Smooth muscle cell (in vitro differentiated cells): ENCODE results near the gene GLOD5. TPM values are rescaled to one million over a fixed set of nuclear protein-coding genes. Genes with fewer than 3 reads are reported as not detected.

Experiments
- DNase-seq: peaks from one replicate; lab custom pipeline; 2025; ENCODE audit not compliant: unreplicated experiment; lab: John Stamatoyannopoulos, UW
- H2AFZ ChIP-seq: fragments of 200-600 bp; sonication (generic); 2 replicates; pipeline ENCODE4 v1.6.0; 2016; ENCODE audit warnings: antibody characterized with exemption, low read depth, mild to moderate bottlenecking
- H3F3A ChIP-seq: fragments of 200-600 bp; sonication (generic); 2 replicates; pipeline ENCODE4 v1.6.0; 2017; ENCODE audit warnings: antibody characterized with exemption, low read depth
- H3K27ac ChIP-seq: fragments of 200-600 bp; sonication (generic); 2 replicates; pipeline ENCODE4 v1.5.1; 2016; ENCODE audit warnings: low read depth, mild to moderate bottlenecking
- H3K27me3 ChIP-seq: fragments of 200-600 bp; sonication (generic); 2 replicates; pipeline ENCODE4 v1.6.1; 2016; ENCODE audit warnings: low read depth, mild to moderate bottlenecking
- H3K36me3 ChIP-seq: fragments of 200-600 bp; sonication (generic); 2 replicates; pipeline ENCODE4 v1.5.1; 2016; ENCODE audit warnings: low read depth
- H3K4me1 ChIP-seq: fragments of 200-600 bp; sonication (generic); 2 replicates; pipeline ENCODE4 v1.5.1; 2016; ENCODE audit warnings: low read depth
- H3K4me2 ChIP-seq: fragments of 200-600 bp; sonication (generic); 2 replicates; pipeline ENCODE4 v1.6.0; 2016; ENCODE audit warnings: mild to moderate bottlenecking
- H3K4me3 ChIP-seq: fragments of 200-600 bp; sonication (generic); 2 replicates; pipeline ENCODE4 v1.5.1; 2016; ENCODE audit warnings: mild to moderate bottlenecking
- H3K79me2 ChIP-seq: fragments of 200-600 bp; sonication (generic); 2 replicates; pipeline ENCODE4 v1.6.0; 2016; ENCODE audit warnings: low read depth, mild to moderate bottlenecking
- H3K9ac ChIP-seq: fragments of 200-600 bp; sonication (generic); 2 replicates; pipeline ENCODE4 v1.6.0; 2016; ENCODE audit warnings: low read depth
- H3K9me3 ChIP-seq: fragments of 200-600 bp; sonication (generic); replicated peaks from 2 replicates; pipeline ENCODE4 v1.5.1; 2016; ENCODE audit warnings: low read depth
- H4K20me1 ChIP-seq: fragments of 200-600 bp; sonication (generic); 2 replicates; pipeline ENCODE4 v1.6.0; 2016; ENCODE audit warnings: low read depth
- WGBS: methylation state at CpG from one replicate; pipeline ENCODE4 v1.1.7; 2016; ENCODE audit warnings: low lambda C conversion rate; 5-methylcytosine and 5-hydroxymethylcytosine counted together
- polyA plus RNA-seq: library from polyadenylated mRNA; unstranded; fragments of >200 nt; fragmentation: Nextera tagmentation; extraction: Ambion mirVana; gene quantifications from 2 replicates; pipeline ENCODE4 v1.2.1, GENCODE V29; 2016
- total RNA-seq: library from RNA; depleted of rRNA; stranded (reverse); fragments of >200 nt; gene quantifications from 2 replicates; pipeline ENCODE4 v1.2.3, GENCODE V29; 2014
- TF ChIP-seq, protein P1 (sequence below): fragments of 200-600 bp; sonication (generic); IDR thresholded peaks from 2 replicates; pipeline ENCODE4 v1.5.1; 2017; ENCODE audit warnings: borderline replicate concordance, mild to moderate bottlenecking, antibody characterized with exemption; ENCODE audit not compliant: insufficient read depth, poor library complexity, severe bottlenecking

Gene GLOD5
- total and polyA plus RNA-seq, 2 experiments from 2014 or later: not detected

DNA sequence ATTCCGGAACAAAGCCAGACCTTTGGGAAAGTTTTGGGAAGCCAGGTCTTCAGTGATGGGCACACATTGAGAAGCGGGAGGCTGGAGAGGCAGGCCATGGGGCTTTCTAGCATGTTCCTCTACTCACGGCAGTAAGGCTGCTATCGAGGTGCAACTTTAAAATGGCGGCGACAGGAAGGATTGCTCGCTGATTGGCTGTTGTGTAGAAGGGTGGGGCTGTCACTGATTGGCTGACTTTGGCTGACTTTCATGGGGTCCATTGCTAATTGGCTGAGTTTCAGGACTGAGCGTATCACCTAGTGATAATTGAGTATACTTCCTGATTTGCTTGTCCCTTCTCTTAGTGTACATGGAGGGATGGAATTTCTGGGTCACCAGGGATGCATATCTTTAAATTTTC, 19.7 kb upstream of the GLOD5 start:
- no peaks in the 10 kb centered on the region for H3K9me3 ChIP-seq
- no peak for DNase-seq
- TF ChIP-seq, protein P1, sequence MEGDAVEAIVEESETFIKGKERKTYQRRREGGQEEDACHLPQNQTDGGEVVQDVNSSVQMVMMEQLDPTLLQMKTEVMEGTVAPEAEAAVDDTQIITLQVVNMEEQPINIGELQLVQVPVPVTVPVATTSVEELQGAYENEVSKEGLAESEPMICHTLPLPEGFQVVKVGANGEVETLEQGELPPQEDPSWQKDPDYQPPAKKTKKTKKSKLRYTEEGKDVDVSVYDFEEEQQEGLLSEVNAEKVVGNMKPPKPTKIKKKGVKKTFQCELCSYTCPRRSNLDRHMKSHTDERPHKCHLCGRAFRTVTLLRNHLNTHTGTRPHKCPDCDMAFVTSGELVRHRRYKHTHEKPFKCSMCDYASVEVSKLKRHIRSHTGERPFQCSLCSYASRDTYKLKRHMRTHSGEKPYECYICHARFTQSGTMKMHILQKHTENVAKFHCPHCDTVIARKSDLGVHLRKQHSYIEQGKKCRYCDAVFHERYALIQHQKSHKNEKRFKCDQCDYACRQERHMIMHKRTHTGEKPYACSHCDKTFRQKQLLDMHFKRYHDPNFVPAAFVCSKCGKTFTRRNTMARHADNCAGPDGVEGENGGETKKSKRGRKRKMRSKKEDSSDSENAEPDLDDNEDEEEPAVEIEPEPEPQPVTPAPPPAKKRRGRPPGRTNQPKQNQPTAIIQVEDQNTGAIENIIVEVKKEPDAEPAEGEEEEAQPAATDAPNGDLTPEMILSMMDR: no peak
- no peak overlapping the region for H2AFZ ChIP-seq
- no peaks in the 10 kb centered on the region for H3K27me3 ChIP-seq
- no peaks in the 10 kb centered on the region for H3F3A ChIP-seq
- WGBS: 91% methylated on average over 8 of the region's 8 CpGs
- no peaks in the 10 kb centered on the region for H3K4me1 ChIP-seq
- H3K9ac ChIP-seq: no peak overlapping the region
- no peaks in the 10 kb centered on the region for H3K79me2 ChIP-seq
- no peaks in the 10 kb centered on the region for H3K36me3 ChIP-seq
- H3K4me2 ChIP-seq: no peak overlapping the region
- H4K20me1 ChIP-seq: no peaks in the 10 kb centered on the region
- H3K27ac ChIP-seq: no peak overlapping the region
- no peak overlapping the region for H3K4me3 ChIP-seq

DNA sequence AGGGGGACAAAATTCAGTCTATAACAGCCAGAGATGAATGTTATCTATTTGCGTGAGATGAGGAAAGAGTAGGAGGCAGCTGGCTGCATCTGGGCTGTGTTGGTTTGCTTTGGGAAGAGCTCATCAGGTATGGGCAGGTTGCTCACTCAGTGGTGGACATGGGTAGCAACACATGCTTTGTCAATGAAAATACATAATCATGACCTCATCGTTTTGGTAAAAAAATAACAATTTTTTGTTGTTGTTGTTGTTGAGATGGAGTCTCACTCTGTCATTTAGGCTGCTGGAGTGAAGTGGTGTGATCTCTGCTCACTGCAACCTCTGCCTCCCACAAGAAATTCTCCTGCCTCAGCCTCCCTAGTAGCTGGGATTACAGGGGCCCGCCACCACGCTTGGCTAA, 16.3 kb upstream of the GLOD5 start:
- Histone ChIP-seq H3K9me3 (no peaks in the 10 kb centered on the region), H3K4me1 (no peaks in the 10 kb centered on the region), H3F3A (no peaks in the 10 kb centered on the region), H3K27me3 (no peaks in the 10 kb centered on the region), H3K4me3 (no peak overlapping the region), H4K20me1 (no peaks in the 10 kb centered on the region), H3K27ac (no peak overlapping the region), H3K4me2 (no peak overlapping the region), H3K9ac (no peak overlapping the region), H2AFZ (no peak overlapping the region), H3K79me2 (no peaks in the 10 kb centered on the region), H3K36me3 (no peaks in the 10 kb centered on the region)
- TF ChIP-seq, protein P1: no peak
- 80% methylated on average over 4 of the region's 4 CpGs for WGBS
- no peak for DNase-seq

DNA sequence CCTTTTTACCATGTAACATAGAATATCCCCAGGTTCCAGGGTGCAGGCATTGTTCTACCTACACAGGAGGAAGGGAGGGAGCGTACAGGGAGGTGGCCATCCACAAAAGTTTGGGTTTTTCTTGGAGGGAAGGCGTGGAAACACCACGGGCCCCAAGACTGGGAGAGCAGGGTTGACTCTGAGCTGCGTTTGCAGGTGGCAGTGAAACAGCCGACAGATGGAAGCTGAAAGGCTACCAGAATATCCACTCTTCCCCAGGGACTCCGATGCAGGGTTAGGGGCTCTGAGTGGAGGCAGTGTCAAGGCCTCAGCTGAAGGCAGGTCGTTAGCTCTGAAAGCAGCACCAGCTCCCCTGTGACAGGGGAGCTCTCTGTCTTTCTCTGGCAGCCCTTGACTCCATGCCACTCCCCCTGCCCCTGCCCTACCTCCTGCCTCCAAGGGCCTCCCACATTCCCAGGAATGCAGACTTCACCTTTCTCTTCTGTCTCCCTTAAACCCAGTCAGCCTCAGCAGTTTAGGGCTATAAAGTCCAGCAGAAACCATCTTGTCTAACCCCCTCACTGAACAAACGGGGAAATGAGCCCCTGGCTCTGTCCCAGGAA, 14.0 kb upstream of the GLOD5 start:
- Histone ChIP-seq H3K27ac (no peak overlapping the region), H4K20me1 (no peaks in the 10 kb centered on the region), H3K27me3 (no peaks in the 10 kb centered on the region), H3K4me1 (no peaks in the 10 kb centered on the region), H2AFZ (no peak overlapping the region), H3K9ac (no peak overlapping the region), H3K36me3 (no peaks in the 10 kb centered on the region), H3F3A (no peaks in the 10 kb centered on the region), H3K79me2 (no peaks in the 10 kb centered on the region), H3K4me2 (no peak overlapping the region), H3K9me3 (no peaks in the 10 kb centered on the region), H3K4me3 (no peak overlapping the region)
- TF ChIP-seq, protein P1: no peak
- WGBS: 78% methylated on average over 8 of the region's 8 CpGs
- no peak for DNase-seq

DNA sequence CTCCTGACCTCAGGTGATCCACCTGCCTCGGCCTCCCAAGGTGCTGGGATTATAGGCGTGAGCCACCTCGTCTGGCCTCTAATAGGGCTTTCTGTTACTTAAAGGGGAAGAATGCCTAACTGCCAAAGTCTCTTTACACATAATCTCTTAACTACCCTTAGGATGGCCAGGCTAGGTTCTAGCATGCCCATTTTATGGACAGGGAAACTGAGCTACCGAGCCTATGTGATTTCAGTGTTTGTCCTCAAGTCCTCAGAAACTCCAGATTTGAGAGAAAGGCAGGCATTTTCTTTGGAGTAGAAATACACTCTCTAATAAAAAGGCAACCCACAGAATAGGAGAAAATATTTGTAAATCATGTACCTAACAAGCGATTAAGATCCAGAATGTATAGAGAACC, 12.4 kb upstream of the GLOD5 start:
- WGBS: 83% methylated on average over 5 of the region's 5 CpGs
- no peak for DNase-seq
- Histone ChIP-seq H3K9ac (no peak overlapping the region), H3K9me3 (no peaks in the 10 kb centered on the region), H3K4me2 (no peak overlapping the region), H3K36me3 (no peaks in the 10 kb centered on the region), H2AFZ (no peak overlapping the region), H3K27ac (no peak overlapping the region), H3K4me3 (no peak overlapping the region), H4K20me1 (no peaks in the 10 kb centered on the region), H3K79me2 (no peaks in the 10 kb centered on the region), H3K27me3 (no peaks in the 10 kb centered on the region), H3K4me1 (no peaks in the 10 kb centered on the region), H3F3A (no peaks in the 10 kb centered on the region)
- TF ChIP-seq, protein P1: no peak
